ENCODE measurements around the gene RPL13A.
A peak's percentile ranks its signal among the peaks of the same experiment; 100 is the strongest.
"Not testable (repeated sequence)": the region's sequence is repeated elsewhere in the genome, so short reads cannot be mapped to it uniquely, and the experiment has no call there.

Gene RPL13A

DNA sequence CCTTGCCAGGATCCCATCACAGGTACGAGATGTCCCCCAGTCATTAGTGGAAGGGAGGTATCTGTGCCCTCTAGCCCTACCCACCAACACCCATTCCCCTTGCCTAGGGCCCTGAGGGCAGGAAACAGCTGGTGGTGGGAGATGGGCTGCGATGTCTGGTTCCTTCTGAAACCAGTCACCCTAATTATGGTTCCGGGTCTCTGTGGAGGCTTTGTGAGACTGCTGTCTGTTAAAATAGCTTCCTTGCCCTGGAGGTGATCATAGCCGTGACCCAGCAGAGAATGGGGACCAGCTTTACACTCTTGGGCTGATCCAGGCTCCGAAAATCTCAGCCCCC, 28.9 kb upstream of the RPL13A start:
- DNase-seq = no peak

DNA sequence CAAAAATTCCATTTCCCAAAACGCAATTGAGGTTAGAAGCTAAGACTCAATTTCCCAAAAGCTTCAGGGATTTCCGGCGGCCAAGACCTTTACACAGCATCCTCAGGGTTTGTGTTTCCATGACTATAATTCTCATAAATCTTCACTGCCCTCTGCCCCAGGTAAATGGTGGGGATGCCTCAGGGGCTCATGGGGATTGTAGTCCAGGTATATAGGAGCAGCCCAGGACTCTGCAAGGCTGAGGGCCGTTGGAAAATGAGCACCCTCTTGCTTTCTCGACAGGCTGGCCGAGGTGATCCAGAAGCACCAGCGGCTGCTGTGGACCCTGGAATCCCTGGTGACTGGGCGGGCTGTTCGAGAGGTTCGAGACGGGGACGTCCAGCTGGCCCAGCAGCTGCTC, 28.0 kb upstream of the RPL13A start:
- DNase-seq = no peak

DNA sequence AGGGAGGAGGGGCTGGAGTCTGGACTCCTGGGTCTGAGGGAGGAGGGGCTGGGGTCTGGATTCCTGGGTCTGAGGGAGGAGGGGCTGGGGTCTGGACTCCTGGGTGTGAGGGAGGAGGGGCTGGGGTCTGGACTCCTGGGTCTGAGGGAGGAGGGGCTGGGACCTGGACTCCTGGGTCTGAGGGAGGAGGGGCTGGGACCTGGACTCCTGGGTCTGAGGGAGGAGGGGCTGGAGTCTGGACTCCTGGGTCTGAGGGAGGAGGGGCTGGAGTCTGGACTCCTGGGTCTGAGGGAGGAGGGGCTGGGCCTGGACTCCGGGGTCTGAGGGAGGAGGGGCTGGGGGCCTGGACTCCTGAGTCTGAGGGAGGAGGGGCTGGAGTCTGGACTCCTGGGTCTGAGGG, 26.3 kb upstream of the RPL13A start:
- DNase-seq = not testable (repeated sequence)

DNA sequence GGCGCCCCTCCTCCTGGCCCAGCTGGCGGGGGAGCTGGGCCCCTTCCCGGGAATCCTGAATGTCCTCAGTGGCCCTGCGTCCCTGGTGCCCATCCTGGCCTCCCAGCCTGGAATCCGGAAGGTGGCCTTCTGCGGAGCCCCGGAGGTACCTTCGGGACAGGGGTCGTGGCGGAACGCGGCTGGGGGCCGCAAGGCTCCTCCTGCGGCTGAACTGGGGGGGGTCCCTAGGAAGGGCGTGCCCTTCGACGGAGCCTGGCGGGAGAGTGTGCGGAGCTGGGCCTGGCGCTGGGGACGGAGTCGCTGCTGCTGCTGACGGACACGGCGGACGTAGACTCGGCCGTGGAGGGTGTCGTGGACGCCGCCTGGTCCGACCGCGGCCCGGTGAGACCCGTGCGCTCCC, 25.8 kb upstream of the RPL13A start:
- no peak for DNase-seq

DNA sequence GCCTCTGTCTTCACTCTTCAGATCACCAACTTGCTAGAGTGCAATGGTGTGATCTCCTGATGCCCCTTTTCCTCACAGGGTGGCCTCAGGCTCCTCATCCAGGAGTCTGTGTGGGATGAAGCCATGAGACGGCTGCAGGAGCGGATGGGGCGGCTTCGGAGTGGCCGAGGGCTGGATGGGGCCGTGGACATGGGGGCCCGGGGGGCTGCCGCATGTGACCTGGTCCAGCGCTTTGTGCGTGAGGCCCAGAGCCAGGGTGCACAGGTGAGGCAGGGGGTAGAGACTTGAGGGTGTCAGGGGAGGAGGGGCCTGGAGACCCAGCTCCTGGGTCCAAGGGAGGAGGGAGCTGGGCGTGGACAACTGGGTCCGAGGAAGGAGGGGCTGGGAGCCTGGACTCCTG, 24.9 kb upstream of the RPL13A start:
- no peak for DNase-seq

DNA sequence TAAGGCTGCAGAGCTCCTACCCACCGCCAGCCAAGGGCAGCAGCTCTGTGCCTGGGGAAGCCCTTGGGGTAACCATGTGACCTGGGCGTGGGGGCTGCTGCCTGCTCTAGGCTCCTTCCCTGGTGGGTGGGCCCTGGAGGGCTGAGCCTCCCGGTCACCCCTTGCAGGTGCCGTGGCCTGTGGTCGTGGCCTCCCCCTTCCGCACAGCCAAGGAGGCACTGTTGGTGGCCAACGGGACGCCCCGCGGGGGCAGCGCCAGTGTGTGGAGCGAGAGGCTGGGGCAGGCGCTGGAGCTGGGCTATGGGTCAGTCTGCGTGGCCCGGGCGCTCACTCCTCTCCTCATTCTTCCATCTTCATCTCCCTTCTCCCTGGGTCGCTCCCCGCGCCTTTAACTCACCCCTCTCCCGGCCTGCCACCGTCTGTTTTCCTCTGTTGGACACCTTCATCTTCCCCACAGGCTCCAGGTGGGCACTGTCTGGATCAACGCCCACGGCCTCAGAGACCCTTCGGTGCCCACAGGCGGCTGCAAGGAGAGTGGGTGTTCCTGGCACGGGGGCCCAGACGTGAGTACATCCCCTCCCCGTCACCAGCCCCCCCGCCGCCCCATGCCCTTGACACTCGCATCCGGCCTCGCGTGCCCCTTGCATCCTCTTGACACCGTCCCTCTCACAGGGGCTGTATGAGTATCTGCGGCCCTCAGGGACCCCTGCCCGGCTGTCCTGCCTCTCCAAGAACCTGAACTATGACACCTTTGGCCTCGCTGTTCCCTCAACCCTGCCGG, 23.3 kb upstream of the RPL13A start:
- no peak for DNase-seq

DNA sequence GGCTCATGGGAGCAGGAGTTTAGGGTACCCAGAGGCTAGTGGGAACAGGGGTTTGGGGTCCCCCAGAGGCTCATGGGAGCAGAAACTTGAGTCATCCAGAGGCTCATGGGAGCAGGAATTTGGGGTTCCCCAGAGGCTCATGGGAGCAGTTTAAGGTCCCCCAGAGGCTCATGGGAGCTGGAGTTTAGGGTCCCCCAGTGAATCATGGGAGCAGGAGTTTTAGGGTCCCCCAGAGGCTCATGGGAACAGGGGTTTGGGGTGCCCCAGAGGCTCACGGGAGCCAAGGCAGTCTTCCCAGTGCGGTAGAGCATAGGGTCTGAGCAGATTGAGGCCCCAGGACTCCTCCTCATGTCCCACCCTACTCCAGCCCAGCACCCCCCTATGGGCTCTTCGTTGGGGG, 22.0 kb upstream of the RPL13A start:
- DNase-seq = no peak

DNA sequence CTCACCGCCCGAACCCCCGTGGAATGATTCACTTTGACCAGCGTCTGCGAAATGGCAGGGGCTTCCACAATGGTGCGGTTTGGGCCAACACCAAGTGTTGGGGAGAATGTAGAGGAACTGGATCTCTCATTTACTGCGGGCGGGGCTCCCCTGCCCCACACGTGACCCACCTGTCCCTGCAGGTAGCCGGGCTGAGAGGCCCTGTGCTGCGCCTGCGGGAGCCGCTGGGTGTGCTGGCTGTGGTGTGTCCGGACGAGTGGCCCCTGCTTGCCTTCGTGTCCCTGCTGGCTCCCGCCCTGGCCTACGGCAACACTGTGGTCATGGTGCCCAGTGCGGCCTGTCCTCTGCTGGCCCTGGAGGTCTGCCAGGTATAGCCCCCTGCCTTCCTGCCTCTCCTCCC, 19.2 kb upstream of the RPL13A start:
- DNase-seq = no peak

DNA sequence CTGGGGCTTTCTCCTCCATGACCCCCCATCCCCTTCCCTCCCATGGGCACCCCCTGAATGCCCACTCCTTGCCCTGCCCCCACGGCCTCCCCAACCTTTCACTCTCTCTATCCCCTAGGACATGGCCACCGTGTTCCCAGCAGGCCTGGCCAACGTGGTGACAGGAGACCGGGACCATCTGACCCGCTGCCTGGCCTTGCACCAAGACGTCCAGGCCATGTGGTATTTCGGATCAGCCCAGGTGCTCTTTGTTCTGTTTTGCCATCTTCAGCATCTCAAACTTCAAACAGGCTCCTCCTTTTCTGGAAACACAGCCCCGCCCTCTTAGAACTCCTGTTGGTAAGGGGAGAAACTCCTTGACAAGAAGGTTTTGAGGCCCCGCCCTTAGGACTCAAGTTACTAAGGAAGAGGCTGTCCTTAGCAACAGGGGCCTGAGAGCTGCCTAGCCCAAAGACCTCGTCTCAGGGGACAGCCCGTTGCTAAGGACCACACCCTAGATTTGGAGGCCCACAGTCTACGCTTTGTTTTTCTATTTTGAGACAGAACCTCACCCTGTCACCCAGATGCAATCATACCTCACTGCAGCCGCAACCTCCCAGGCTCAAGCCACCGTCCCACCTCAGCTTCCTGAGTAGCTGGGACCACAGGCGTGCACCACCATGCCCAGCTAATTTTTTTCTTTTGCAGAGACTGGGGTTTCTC, 18.5 kb upstream of the RPL13A start:
- peak in 1 of 3 experiments; percentile 99 for DNase-seq

DNA sequence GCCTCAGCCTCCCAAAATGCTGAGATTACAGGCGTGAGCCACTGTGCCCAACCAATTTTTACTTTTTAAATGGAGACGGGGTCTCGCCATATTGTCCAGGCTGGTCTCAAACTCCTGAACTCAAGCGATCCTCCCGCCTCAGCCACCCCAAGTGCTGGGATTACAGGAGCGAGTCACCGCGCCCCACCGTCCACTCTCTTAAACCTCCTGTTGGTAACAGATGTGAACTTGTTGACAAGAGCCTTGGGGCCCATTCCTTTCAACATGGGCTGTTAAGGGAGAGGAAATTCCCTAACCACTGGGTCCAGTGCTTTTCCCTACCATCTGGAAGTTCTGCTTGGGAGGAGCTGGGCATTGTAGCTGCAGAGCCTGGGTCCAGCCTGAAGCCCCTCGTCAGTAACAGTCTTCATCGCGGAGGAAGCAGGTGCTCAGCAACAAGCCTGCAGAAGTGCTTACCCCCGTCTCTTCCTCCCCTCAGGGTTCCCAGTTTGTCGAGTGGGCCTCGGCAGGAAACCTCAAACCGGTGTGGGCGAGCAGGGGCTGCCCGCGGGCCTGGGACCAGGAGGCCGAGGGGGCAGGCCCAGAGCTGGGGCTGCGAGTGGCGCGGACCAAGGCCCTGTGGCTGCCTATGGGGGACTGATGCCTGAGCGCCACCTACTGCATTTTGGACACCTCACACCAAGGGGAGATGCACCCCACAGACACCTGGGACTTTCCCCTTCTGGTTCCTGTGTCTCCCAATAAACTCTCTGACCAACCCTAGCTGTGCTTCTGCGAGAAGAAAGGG, 17.4 kb upstream of the RPL13A start:
- DNase-seq = no peak

DNA sequence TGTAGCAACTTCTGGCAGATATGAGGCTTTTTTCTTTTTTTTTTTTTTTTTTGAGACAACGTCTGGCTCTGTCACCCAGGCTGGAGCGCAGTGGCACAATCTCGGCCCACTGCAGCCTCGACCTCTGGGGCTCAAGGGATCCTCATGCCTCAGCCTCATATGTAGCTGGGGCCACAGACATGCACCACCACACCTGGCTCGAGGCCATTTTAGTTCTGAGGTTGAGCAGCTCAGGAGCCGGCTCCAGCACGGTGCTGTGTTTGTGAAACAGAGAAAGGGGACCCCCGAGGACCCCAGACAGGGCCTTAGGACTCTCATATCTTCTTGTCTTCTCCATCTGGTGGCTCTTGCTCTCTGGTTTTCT, 16.8 kb upstream of the RPL13A start:
- no peak for DNase-seq

DNA sequence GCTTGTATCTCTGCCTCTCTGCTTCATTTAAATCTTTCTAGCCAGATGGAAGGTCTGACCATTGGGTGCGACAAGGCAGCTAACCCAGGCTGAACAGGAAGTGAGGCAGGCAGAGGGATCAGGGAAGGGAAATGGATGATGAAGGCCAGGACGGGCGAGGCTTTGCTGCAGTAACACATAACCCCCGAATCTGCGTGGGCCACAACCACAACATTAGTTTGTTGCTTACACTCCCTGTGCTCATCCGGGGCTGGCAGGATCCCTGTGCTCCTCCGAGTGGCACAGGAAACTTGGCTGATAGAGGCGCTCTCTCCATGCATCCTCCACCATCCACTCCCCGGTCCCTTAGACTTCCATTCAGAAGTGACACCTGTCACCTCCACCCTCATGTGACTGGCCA, 14.5 kb upstream of the RPL13A start:
- no peak for DNase-seq

DNA sequence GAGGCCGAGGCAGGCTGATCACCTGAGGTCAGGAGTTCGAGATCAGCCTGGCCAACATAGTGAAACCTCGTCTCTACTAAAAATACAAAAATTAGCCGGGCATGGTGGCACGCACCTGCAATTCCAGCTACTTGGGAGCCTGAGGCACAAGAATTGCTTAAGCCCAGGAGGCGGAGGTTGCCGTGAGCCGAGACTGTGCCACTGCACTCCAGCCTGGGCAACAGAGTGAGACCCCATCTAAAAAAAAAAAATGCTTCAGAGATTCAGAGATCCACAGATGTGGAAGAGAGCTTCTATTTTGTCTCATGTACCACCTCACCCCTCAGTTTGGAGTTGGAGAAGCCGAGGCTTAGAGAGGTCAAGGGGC, 13.9 kb upstream of the RPL13A start:
- not testable (repeated sequence) for DNase-seq

DNA sequence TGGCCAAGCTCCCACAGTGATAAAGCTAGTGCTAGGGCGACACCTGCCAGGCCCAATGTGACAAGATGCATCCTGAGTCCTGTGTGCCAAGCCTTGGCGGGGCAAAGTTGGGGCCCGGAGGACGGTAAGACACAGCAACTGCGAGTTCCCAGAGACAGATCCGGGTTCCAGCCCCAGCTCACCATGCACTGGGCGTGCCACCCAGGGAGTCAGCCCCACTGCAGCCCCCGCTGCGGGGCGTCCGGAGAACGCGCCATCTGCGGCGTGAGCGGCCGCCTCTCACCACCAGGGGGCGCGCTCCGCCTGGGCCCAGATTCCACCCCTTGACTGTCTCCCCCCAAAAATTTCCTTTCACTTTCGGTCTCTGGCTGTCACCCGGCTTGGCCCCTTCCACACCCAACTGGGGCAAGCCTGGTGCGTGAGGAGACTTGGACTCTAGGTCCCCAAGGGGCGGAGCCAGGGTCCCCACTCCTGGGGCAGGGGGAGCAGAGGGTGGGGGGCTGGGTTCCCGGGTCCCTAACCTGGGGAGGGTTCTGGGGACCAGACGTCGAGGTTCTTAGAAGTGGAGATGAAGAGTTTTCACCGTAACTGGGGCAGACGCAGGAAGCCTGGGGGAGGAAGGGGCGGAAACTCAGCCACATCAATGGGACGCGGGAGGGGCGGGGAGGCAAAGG, 13.4 kb upstream of the RPL13A start, which contains the start of gene FLT3LG:
FLT3LG (plus strand) TSS at position 348 of the 674 bp plus-strand sequence. CDS start 425 bp downstream, outside the sequence.
- peak; percentile 51 to 75 (median 66) for DNase-seq

DNA sequence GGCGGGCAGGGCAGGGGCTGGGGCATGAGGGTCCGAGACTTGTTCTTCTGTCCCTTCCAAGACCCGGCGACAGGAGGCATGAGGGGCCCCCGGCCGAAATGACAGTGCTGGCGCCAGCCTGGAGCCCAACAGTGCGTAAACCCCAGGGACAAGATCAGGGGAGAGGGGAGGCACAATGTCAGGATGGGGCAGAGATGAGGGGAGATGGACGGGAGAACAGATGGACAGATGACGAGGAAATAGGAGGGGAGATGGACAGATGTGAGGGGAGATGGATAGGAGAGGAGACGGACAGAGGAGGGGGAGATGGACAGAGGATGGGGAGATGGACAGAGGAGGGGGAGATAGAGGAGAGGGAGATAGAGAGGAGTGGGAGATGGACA, 12.9 kb upstream of the RPL13A start:
- DNase-seq = no peak

DNA sequence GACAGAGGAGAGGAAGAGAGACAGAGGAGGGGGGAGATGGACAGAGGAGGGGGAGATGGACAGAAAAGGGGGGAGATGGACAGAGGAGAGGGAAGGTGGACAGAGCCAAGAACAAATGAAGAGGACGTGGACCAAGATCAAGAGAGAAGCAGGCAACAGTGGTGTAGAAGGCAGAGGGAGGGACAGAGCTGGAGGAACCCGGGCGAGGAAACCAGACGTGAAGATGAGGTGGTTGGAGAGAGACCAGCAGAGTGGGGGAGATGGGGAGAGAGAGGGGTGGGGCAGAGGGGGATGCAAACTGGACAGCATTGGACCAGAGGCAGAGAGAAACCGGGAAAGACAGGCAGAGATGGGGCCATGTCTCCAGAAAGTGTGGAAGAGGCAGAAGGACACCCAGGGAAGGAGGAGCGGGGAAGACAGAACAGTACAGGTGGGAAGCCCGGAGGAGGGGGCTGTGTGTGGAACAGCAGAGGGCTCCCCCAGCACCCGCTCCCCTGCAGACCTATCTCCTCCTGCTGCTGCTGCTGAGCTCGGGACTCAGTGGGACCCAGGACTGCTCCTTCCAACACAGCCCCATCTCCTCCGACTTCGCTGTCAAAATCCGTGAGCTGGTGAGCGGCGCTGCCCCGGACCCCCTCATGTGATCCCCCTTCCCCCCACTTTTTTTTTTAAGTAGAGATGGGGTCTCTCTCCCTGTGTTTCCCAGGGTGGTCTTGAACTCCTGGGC, 12.1 kb upstream of the RPL13A start:
- DNase-seq = no peak

DNA sequence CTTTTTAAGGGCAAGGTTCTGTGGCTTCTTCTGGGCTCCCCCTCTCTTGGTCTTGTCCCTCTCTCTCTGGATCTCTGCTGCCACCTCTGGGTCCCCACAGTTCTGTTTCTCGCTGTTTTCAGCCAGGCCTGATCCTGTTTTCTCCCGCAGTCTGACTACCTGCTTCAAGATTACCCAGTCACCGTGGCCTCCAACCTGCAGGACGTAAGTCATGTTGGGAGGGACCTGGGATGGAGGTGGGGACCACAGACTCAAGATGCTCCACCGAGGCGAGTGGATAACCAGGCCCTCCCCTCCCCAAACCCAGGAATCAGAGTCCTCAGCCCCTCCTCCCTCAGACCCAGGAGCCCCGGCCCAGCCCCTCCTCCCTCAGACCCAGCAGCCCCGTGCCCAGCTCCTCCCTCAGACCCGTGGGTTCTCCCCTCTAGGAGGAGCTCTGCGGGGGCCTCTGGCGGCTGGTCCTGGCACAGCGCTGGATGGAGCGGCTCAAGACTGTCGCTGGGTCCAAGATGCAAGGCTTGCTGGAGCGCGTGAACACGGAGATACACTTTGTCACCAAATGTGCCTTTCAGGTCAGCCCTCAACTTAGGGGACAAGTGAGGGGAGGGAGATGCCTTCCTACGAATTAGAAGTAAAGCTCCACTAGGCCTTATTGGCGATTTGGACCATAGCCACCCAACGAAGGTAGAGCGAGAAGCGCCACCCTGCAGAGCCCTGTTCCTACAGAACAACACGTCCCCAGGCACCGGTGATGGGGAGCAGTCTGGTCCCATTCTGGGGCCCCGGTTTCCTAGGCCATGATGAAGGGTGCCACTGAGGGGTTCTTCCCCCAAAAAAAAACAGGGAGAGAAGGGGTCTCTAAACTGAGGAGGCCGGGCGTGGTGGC, 11.2 kb upstream of the RPL13A start:
- DNase-seq = no peak

DNA sequence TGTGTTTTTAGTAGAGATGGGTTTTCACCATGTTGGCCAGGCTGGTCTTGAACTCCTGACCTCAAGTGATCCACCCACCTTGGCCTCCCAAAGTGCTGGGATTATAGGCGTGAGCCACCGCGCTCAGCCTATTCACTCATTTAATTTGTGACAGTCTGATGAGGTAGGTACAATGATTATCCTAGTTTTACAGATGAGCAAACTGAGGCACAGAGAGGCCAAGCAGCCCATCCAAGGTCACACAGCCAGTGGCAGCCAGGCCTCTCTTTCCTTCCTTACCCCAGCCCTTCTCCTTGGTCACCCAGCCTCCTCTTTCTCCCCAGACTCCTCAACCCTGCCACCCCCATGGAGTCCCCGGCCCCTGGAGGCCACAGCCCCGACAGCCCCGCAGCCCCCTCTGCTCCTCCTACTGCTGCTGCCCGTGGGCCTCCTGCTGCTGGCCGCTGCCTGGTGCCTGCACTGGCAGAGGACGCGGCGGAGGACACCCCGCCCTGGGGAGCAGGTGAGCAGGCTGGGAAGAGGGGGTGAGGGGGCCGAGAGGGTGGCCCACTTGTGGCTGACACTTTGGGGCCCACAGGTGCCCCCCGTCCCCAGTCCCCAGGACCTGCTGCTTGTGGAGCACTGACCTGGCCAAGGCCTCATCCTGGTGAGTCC, 7.3 kb upstream of the RPL13A start:
- no peak for DNase-seq

DNA sequence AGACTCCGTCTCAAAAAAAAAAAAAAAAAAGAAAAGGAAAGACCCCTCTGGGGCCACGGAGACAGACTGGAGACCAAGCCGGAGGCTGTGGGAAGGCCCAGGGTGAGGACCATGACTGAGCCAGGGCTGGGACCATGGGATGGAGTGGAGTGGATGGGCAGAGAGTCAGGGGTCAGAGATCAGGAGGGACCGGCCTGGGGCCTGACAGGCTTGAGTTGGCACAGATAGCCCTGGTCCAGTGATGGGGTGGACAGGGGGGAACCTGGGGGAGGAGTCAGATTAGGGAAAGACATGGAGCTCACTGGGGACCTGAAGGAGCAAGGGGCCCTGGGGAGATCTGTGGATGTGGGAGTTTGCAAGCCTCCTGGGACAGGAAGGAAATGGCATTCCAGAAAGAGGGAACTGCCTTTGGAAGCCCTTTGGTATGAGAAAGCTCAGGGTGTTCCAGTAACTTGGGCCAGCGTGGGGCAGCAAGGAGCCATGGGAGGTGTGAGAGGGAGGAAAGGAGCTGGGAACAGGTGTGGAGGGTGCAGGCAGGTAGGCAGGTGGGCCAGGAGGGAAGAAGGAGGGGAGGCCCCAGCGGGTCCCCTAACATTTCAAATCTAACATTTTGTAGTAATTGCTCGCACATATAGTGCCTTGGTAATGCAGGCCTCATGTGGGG, 6.3 kb upstream of the RPL13A start:
- DNase-seq = no peak

DNA sequence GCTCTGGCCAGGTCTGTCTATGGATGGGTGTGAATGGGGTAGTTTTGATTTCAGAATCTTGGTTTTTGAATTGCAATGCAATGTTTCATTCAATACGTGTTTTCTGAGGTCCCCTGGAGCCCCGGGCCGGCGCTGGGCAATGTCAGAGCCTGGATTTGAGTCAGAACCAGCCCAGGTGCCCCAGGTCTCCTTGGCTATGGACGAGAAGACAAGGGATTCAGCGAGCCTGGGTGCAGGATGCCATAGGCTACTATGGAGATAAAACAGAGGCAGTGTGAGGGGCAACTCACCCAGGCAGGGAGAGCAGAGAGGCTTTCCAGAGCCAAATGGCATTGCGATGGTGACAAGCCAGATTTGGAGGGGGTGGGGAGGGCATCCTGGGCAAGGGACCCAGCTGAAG, 1.2 kb upstream of the RPL13A start:
- DNase-seq = no peak

All from NCI-H1417 (cell line).